Measurements from ENCODE around the gene MACROD2. TPM values are rescaled to one million over a fixed set of nuclear protein-coding genes. Genes with fewer than 3 reads are reported as not detected.

Gene MACROD2
- total RNA-seq, 1 donor from 2014 or later = 1.6 TPM

GRCh38 chr20:14845199-14846160 lies 850.2 kb downstream of the MACROD2 start:
- no peak for DNase-seq (ENCODE audit: low spot score)
- intact Hi-C loops (cut with DNase I) = no loop called here

- intact Hi-C loops (cut with DNase I) = no loop called here
- DNase-seq (ENCODE audit: low spot score) = no peak
These were observed 853.5 kb downstream of the MACROD2 start for GRCh38 chr20:14848806-14849205.

GRCh38 chr20:14853079-14853478 lies 857.8 kb downstream of the MACROD2 start:
- intact Hi-C loops (cut with DNase I) = no loop called here
- DNase-seq (ENCODE audit: low spot score) = no peak

- no peak for DNase-seq (ENCODE audit: low spot score)
These were observed 859.9 kb downstream of the MACROD2 start for GRCh38 chr20:14855171-14855570.

GRCh38 chr20:14859627-14860026 lies 864.3 kb downstream of the MACROD2 start:
- intact Hi-C loops (cut with DNase I) = no loop called here

More at GRCh38 chr20:14855171-14855570, 859.9 kb downstream of the MACROD2 start:
- intact Hi-C loops (cut with DNase I) = no loop called here

GRCh38 chr20:14860410-14860814 lies 865.1 kb downstream of the MACROD2 start:
- intact Hi-C loops (cut with DNase I) = no loop called here
- DNase-seq (ENCODE audit: low spot score) = no peak

More at GRCh38 chr20:14859627-14860026, 864.3 kb downstream of the MACROD2 start:
- no peak for DNase-seq (ENCODE audit: low spot score)

- intact Hi-C loops (cut with DNase I) = no loop called here
- DNase-seq (ENCODE audit: low spot score) = no peak
These were observed 865.8 kb downstream of the MACROD2 start for GRCh38 chr20:14861028-14861699.

- intact Hi-C loops (cut with DNase I) = no loop called here
- no peak for DNase-seq (ENCODE audit: low spot score)
These were observed 869.9 kb downstream of the MACROD2 start for GRCh38 chr20:14865169-14865568.

GRCh38 chr20:14865731-14866130 lies 870.4 kb downstream of the MACROD2 start:
- no peak for DNase-seq (ENCODE audit: low spot score)
- intact Hi-C loops (cut with DNase I) = no loop called here

GRCh38 chr20:14866841-14867514 lies 871.7 kb downstream of the MACROD2 start:
- no peak for DNase-seq (ENCODE audit: low spot score)
- intact Hi-C loops (cut with DNase I) = no loop called here

GRCh38 chr20:14877301-14878028 lies 882.1 kb downstream of the MACROD2 start:
- intact Hi-C loops (cut with DNase I) = no loop called here
- no peak for DNase-seq (ENCODE audit: low spot score)

- DNase-seq (ENCODE audit: low spot score) = no peak
- intact Hi-C loops (cut with DNase I) = no loop called here
These were observed 883.3 kb downstream of the MACROD2 start for GRCh38 chr20:14878676-14879019.

GRCh38 chr20:14879020-14879697 lies 883.8 kb downstream of the MACROD2 start:
- intact Hi-C loops (cut with DNase I) = no loop called here
- no peak for DNase-seq (ENCODE audit: low spot score)

GRCh38 chr20:14879839-14880238 lies 884.5 kb downstream of the MACROD2 start:
- intact Hi-C loops (cut with DNase I) = no loop called here
- no peak for DNase-seq (ENCODE audit: low spot score)

GRCh38 chr20:14881518-14881917 lies 886.2 kb downstream of the MACROD2 start:
- intact Hi-C loops (cut with DNase I) = no loop called here
- no peak for DNase-seq (ENCODE audit: low spot score)

GRCh38 chr20:14882157-14882556 lies 886.8 kb downstream of the MACROD2 start:
- DNase-seq (ENCODE audit: low spot score) = no peak
- intact Hi-C loops (cut with DNase I) = no loop called here

GRCh38 chr20:14882846-14883245 lies 887.5 kb downstream of the MACROD2 start:
- no peak for DNase-seq (ENCODE audit: low spot score)
- intact Hi-C loops (cut with DNase I) = no loop called here

GRCh38 chr20:14883324-14883723 lies 888.0 kb downstream of the MACROD2 start:
- DNase-seq (ENCODE audit: low spot score) = no peak
- intact Hi-C loops (cut with DNase I) = no loop called here

GRCh38 chr20:14885661-14886060 lies 890.3 kb downstream of the MACROD2 start:
- intact Hi-C loops (cut with DNase I) = no loop called here

More at GRCh38 chr20:14885661-14886060, 890.3 kb downstream of the MACROD2 start:
- DNase-seq (ENCODE audit: low spot score) = no peak
